Fibroblast of upper back skin (primary cell): ENCODE results near the gene PRIM1.
A peak's percentile ranks its signal among the peaks of the same experiment; 100 is the strongest.
"Not testable (repeated sequence)": the region's sequence is repeated elsewhere in the genome, so short reads cannot be mapped to it uniquely, and the experiment has no call there.

Source experiments
- DNase-seq: peaks from one replicate; pipeline ENCODE4 v3.0.0-alpha.2; 2013

PRIM1 gene

DNA sequence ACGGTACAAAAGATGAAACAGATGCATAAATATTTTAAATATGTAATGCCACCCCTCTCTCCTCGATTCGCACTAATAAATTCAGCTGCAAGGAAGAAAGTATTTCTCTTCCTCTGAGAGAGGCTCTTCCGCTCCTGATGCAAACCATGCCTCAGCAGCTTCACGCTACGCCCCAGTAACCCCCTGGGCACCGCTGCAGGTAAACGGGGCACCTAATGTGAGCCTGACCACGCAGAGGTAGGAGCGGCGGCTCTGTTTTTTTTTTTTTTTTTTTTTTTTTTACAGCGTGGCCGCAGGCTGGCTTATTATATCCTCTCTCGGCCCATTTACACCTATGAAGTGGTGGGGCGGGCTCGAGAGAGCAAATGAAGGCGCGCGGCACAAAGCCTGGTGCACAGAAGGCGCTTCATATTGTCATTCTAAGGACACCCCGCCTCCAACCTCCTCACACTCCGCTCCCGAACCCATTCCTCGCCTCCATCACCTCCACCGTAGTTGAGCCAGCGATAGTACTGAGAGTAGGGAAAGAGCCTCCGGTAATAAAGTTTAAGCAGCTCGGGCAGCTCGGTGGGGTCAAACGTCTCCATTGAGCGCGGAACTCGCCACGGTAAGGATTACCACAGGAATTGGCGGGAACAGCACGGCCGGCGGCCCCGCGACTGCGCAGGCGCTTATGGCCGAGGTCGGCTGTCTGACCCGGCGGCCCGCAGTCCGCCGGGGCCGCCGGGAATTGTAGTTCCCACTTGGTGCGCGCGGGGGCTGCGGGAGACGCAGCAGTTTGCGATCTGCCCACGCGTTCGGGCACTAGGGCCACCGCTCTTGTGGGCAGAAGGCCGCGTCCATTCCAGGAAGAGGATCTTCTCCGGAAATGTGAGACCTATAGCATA is at the start of gene PRIM1:
TSS of gene PRIM1 (minus strand) at position 612 of the 887 bp plus-strand sequence. CDS start at position 587, 25 bp downstream.
- peak; percentile 75 for DNase-seq

DNA sequence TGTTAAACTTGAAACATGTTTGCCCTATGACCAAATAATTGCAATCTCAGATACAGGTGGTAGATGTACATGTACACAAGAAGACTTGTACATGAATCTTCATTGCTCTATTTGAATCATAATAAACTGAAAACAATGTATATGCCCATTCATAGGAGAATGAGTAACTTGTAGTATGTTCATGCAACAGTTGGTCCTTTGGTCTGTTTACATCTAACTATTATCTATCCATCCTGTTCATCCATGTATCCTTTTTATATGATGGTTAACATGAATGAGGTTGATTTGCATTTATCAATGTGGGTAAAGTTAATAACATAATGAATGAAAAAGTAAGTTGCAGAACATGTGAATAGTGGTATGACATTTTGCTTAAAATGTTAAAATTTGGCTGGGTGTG is 48.1 kb upstream of the PRIM1 start:
- no peak for DNase-seq

DNA sequence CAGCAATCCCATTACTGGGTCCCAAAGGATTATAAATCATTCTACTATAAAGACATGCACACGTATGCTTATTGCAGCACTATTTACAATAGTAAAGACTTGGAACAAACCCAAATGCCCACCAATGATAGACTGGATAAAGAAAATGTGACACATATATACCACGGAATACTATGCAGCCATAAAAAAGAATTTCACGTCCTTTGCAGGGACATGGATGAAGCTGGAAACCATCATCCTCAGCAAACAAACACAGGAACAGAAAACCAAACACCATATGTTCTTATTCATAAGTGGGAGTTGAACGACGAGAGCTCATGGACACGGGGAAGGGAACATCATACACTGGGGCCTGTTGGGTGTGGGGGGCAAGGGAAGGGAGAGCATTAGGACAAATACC is 47.2 kb upstream of the PRIM1 start:
- not testable (repeated sequence) for DNase-seq

DNA sequence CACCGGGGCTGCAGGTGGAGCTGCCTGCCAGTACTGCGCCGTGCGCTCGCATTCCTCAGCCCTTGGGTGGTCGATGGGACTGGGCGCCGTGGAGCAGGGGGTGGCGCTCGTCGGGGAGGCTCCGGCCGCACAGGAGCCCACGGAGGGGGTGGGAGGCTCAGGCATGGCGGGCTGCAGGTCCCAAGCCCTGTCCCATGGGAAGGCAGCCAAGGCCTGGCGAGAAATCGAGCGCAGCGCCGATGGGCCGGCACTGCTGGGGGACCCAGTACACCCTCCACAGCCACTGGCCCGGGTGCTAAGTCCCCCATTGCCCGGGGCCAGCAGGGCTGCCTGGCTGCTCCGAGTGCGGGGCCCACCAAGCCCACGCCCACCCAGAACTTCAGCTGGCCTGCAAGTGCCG is 43.7 kb upstream of the PRIM1 start:
- DNase-seq = not testable (repeated sequence)

DNA sequence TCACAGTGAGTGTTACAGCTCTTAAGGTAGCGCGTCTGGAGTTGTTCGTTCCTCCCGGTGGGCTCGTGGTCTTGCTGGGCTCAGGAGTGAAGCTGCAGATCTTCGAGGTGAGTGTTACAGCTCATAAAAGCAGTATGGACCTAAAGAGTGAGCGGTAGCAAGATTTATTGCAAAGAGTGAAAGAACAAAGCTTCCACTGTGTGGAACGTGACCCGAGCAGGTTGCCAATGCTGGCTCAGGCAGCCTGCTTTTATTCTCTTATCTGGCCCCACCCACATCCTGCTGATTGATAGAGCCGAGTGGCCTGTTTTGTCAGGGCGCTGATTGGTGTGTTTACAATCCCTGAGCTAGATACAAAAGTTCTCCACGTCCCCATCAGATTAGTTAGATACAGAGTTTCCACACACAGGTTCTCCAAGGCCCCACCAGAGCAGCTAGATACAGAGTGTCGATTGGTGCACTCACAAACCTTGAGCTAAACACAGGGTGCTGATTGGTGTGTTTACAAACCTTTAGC is 43.0 kb upstream of the PRIM1 start:
- not testable (repeated sequence) for DNase-seq

GRCh38 chr12:56793124-56793523 is 41.0 kb upstream of the PRIM1 start:
- not testable (repeated sequence) for DNase-seq

GRCh38 chr12:56792678-56793077 is 40.6 kb upstream of the PRIM1 start:
- no peak for DNase-seq

DNA sequence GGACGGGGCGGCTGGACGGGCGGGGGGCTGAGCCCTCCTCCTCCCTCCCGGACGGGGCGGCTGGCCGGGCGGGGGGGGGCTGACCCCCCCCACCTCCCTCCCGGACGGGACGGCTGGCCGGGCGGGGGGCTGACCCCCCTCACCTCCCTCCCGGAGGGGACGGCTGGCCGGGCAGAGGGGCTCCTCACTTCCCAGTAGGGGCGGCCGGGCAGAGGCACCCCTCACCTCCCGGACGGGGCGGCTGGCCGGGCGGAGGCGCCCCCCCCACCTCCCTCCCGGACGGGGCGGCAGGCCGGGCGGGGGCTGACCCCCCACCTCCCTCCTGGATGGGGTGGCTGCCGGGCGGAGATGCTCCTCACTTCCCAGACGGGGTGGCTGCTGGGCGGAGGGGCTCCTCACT is 37.3 kb upstream of the PRIM1 start:
- not testable (repeated sequence) for DNase-seq

GRCh38 chr12:56787498-56787897 is 35.4 kb upstream of the PRIM1 start:
- DNase-seq = no peak

- DNase-seq = no peak
These were observed 33.8 kb upstream of the PRIM1 start for GRCh38 chr12:56785874-56786273.

GRCh38 chr12:56785141-56785865 is 33.2 kb upstream of the PRIM1 start:
- no peak for DNase-seq

DNA sequence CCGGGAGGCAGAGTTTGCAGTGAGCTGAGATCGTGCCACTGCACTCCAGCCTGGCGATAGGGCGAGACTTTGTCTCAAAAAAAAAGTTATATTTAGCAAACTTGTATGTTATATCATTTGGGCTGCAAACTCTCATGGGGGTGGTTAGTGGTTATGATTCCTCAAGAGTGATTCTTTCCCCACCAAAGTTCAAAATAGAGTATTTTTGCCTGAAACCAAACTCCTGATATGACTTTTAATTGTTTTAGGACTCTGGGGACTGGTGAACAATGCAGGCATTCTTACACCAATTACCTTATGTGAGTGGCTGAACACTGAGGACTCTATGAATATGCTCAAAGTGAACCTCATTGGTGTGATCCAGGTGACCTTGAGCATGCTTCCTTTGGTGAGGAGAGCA is 29.6 kb upstream of the PRIM1 start:
- DNase-seq = peak; percentile 3

DNA sequence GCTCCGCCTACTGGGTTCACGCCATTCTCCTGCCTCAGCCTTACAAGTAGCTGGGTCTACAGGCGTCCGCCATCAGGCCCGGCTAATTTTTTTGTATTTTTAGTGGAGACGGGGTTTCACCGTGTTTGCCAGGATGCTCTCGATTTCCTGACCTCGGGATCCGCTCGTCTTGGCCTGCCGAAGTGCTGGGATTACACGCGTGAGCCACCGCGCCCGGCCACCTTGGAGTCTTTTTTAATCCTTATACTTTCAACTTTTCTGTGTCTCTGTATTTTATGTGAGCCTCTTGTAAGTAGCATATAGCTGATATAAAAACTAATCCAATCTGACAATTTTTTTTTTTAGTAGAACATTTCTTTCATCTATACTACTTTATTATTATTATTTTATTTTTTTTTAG is 26.6 kb upstream of the PRIM1 start:
- no peak for DNase-seq

DNA sequence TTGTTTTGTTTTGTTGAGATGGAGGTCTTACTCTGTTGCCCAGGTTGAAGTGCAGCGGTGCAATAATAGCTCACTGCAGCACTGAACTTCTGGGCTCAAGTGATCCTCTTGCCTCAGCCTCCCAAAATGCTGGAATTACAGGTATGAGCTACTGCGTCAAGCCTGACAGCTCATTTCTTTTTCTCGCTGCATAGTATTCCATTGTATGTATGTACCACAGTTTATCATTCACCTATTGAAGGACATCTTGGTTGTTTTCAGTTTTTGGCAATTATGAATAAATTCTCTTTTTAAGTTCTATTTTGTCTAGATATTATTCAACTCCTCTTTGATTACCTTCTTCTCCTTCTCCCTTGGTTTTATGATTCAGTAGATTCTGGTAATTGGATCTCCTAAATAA is 24.5 kb upstream of the PRIM1 start:
- no peak for DNase-seq

DNA sequence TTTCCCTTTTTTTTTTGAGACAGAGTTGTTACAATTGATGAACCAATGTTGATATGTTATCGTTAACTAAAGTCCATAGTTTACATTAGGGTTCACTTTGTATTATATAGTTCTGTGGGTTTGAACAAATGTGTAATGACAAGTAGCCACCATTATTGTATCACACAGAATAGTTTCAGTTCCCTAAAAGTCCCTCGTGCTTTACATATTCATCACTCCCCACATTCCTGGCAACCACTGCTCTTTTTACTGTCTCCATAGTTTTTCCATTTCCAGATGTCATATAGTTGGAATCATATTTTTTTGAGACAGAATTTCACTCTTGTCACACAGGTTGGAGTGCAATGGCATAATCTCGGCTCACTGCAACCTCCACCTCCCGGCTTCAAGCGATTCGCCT is 23.5 kb upstream of the PRIM1 start:
- peak; percentile 9 for DNase-seq

GRCh38 chr12:56773113-56773512 is 21.0 kb upstream of the PRIM1 start:
- DNase-seq = no peak

GRCh38 chr12:56772625-56773024 is 20.5 kb upstream of the PRIM1 start:
- no peak for DNase-seq

- no peak for DNase-seq
These were observed 17.7 kb upstream of the PRIM1 start for GRCh38 chr12:56769868-56770267.

- DNase-seq = no peak
These were observed 16.3 kb upstream of the PRIM1 start for GRCh38 chr12:56768424-56768823.

DNA sequence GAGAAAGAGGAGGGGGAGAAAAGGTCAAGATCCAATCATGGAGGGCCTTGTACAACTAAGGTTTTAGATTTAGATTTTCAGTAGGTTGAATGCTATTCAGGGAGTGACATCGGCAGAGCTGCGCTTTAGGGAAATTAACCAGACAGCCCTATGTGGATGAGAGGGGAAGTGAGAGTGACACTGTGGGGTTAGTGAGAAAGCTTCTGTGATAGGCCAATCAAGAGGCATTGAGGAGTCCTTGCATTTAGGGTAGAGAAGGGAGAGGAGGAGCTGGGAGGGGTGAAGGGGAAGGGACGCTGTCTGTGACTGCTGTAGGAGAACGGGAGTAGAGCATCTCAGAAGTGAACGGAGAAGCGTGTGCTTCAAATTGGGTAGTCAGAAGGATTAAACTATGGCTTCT is 14.4 kb upstream of the PRIM1 start:
- DNase-seq = no peak

- DNase-seq = peak; percentile 47
These were observed 11.9 kb upstream of the PRIM1 start for GRCh38 chr12:56763753-56764657.

DNA sequence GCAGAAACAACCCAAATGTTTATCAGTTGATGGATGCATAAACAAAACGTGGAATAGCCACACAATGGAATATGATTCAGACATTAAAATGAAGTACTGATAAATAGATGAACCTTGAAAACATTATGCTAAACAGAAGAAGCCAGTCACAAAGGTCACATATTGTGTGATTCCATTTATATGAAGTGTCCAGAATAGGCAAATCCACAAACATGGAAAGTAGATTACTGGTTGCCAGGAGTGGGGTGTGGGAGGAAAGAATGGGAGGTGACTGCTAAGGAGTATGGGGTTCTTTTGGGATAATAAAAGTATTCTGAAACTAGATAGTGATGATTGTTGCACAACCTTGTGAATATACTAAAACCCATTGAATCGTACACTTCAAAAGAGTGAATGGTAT is 9.7 kb upstream of the PRIM1 start:
- no peak for DNase-seq

DNA sequence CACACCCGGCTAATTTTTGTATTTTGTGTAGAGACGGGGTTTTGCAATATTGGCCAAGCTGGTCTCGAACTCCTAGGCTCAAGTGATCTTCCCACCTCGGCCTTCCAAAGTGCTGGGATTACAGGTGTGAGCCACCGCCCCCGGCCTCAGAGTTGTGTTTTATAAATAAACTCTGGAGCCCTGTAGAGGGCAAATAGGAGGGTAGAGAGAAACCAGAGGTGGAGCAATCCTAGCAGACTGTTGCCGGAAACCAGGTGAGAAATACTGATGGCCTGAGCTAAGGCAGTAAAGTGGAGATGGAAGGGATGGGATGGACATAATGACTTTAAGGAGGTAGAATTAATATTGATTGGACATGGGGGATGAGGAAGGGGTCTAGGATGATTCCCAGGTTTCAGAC is 8.3 kb upstream of the PRIM1 start:
- no peak for DNase-seq
